H1 (cell line): ENCODE measurements around the gene NOL12. TPM values are rescaled to one million over a fixed set of nuclear protein-coding genes. Genes with fewer than 3 reads are reported as not detected.

Experiments
- CTCF ChIA-PET: fragments of 300-600 bp; sonication (Branson Sonifier 250); formaldehyde crosslinking; loops from one replicate; lab custom pipeline; 2021; ENCODE audit not compliant: partially characterized antibody; lab: Charles Lee
- POLR2A ChIA-PET: fragments of 300-600 bp; sonication (Branson Sonifier 250); formaldehyde crosslinking; loops from one replicate; lab custom pipeline; 2021; ENCODE audit warnings: inconsistent platforms; ENCODE audit not compliant: partially characterized antibody; lab: Charles Lee
- DNase-seq, 2 experiments: peaks; one replicate each; pipeline versions ENCODE4 v3.0.0 to v3.0.0-alpha.2; 2010 to 2022; ENCODE audit warnings: low spot score in 2 of 2, low read depth in 1 of 2, mixed read lengths in 1 of 2
- FAIRE-seq: peaks from 2 replicates; lab custom pipeline; 2011; peaks lifted over from hg19 to GRCh38; lab: Jason Lieb, UNC
- H2AFZ ChIP-seq: 2 replicates; pipeline ENCODE4 v1.8.1; 2012; ENCODE audit warnings: low read length, inconsistent platforms
- H2AK5ac ChIP-seq: 2 replicates; pipeline ENCODE4 v1.6.1; 2013; ENCODE audit warnings: low read depth, low read length
- H2BK120ac ChIP-seq: replicated peaks from 2 replicates; pipeline ENCODE3; 2013; ENCODE audit warnings: low read depth, low read length, inconsistent platforms
- H2BK12ac ChIP-seq: 2 replicates; pipeline ENCODE4 v1.6.1; 2013; ENCODE audit warnings: low read depth, low read length
- H2BK15ac ChIP-seq: 2 replicates; pipeline ENCODE4 v1.6.1; 2013; ENCODE audit warnings: low read length
- H2BK20ac ChIP-seq: 2 replicates; pipeline ENCODE4 v1.6.1; 2013; ENCODE audit warnings: low read length
- H2BK5ac ChIP-seq: 2 replicates; pipeline ENCODE4 v1.6.1; 2013; ENCODE audit warnings: low read depth, low read length
- H3K14ac ChIP-seq: 2 replicates; pipeline ENCODE4 v1.6.1; 2013; ENCODE audit warnings: inconsistent platforms; ENCODE audit not compliant: insufficient read length
- H3K18ac ChIP-seq: 2 replicates; pipeline ENCODE4 v1.6.1; 2013; ENCODE audit warnings: low read length; ENCODE audit errors: extremely low read depth
- H3K23ac ChIP-seq: 2 replicates; pipeline ENCODE4 v1.6.1; 2013; ENCODE audit warnings: inconsistent platforms; ENCODE audit not compliant: insufficient read length
- H3K23me2 ChIP-seq: 2 replicates; pipeline ENCODE4 v1.6.1; 2013; ENCODE audit warnings: low read depth, low read length
- H3K27ac ChIP-seq: 2 replicates; pipeline ENCODE4 v1.6.1; 2011; ENCODE audit warnings: low read depth, low read length, inconsistent platforms
- H3K27me3 ChIP-seq, 4 experiments: replicated peaks in 1 of 4; 1 replicate in 1 of 4; 2 replicates in 3 of 4; pipeline versions ENCODE4 v1.6.1 to v1.8.1; 2011 to 2013; ENCODE audit warnings: low read length in 3 of 4, mild to moderate bottlenecking in 3 of 4, inconsistent platforms in 2 of 4, mixed read lengths in 2 of 4, moderate library complexity in 1 of 4; ENCODE audit not compliant: control insufficient read depth in 3 of 4, insufficient read depth in 3 of 4; ENCODE audit errors: extremely low read depth in 1 of 4
- H3K36me3 ChIP-seq, 4 experiments: 2 replicates each; pipeline versions ENCODE4 v1.6.1 to v1.8.1; 2011 to 2013; ENCODE audit warnings: mild to moderate bottlenecking in 4 of 4, low read length in 3 of 4, moderate library complexity in 2 of 4, control low read depth in 1 of 4, inconsistent platforms in 1 of 4; ENCODE audit not compliant: insufficient read depth in 4 of 4, control insufficient read depth in 2 of 4
- H3K4ac ChIP-seq: replicated peaks from 2 replicates; pipeline ENCODE3; 2013; ENCODE audit warnings: low read length, low read depth, mixed read lengths, inconsistent platforms; ENCODE audit not compliant: insufficient read length
- H3K4me1 ChIP-seq, 4 experiments: replicated peaks in 1 of 4; 1 replicate in 1 of 4; 2 replicates in 3 of 4; pipeline versions ENCODE4 v1.6.1 to v1.8.1; 2011 to 2013; ENCODE audit warnings: low read length in 3 of 4, inconsistent platforms in 2 of 4, mixed read lengths in 1 of 4; ENCODE audit not compliant: insufficient read depth in 4 of 4, control insufficient read depth in 3 of 4
- H3K4me2 ChIP-seq, 2 experiments: 2 replicates each; pipeline versions ENCODE4 v1.6.1 to v1.8.1; 2011 to 2013; ENCODE audit warnings: low read depth in 2 of 2, low read length in 2 of 2, control low read depth in 1 of 2, inconsistent platforms in 1 of 2, mild to moderate bottlenecking in 1 of 2; ENCODE audit not compliant: insufficient read depth in 1 of 2
- H3K4me3 ChIP-seq, 4 experiments: fragments of 200-600, 300-600 bp in 1 of 4; sonication (generic), shearing (Covaris generic), sonication (Bioruptor Twin) in 1 of 4; 2 replicates each; pipeline versions ENCODE4 v1.5.1 to v1.8.1; 2011 to 2016; ENCODE audit warnings: low read length in 4 of 4, low read depth in 3 of 4, control low read depth in 2 of 4, inconsistent platforms in 2 of 4, mild to moderate bottlenecking in 2 of 4, mixed read lengths in 1 of 4, moderate library complexity in 1 of 4; ENCODE audit not compliant: insufficient read depth in 2 of 4; ENCODE audit errors: extremely low read depth in 1 of 4
- H3K56ac ChIP-seq: replicated peaks from 2 replicates; pipeline ENCODE3; 2013; ENCODE audit warnings: low read depth, mild to moderate bottlenecking, mixed read lengths, low read length, inconsistent platforms; ENCODE audit not compliant: insufficient read length
- H3K79me1 ChIP-seq: 2 replicates; pipeline ENCODE4 v1.6.1; 2013; ENCODE audit warnings: low read depth, low read length, control low read depth
- H3K79me2 ChIP-seq, 2 experiments: 2 replicates each; pipeline versions ENCODE4 v1.6.1 to v1.8.1; 2012 to 2013; ENCODE audit warnings: low read length in 2 of 2, mild to moderate bottlenecking in 2 of 2, inconsistent platforms in 1 of 2; ENCODE audit not compliant: insufficient read depth in 2 of 2, control insufficient read depth in 1 of 2
- H3K9ac ChIP-seq, 4 experiments: replicated peaks in 1 of 4; 1 replicate in 1 of 4; 2 replicates in 3 of 4; pipeline versions ENCODE4 v1.6.1 to v1.8.1; 2011 to 2013; ENCODE audit warnings: low read depth in 3 of 4, low read length in 3 of 4, control low read depth in 2 of 4, mild to moderate bottlenecking in 2 of 4, moderate library complexity in 2 of 4, inconsistent platforms in 1 of 4; ENCODE audit errors: extremely low read depth in 1 of 4
- H3K9me3 ChIP-seq, 2 experiments: 2 replicates each; pipeline versions ENCODE4 v1.6.1 to v1.8.1; 2012 to 2013; ENCODE audit warnings: mild to moderate bottlenecking in 2 of 2, moderate library complexity in 2 of 2, control low read depth in 1 of 2, inconsistent platforms in 1 of 2, low read depth in 1 of 2, low read length in 1 of 2, mixed read lengths in 1 of 2; ENCODE audit not compliant: insufficient read depth in 2 of 2
- H4K20me1 ChIP-seq, 2 experiments: replicated peaks in 1 of 2; 2 replicates each; pipeline versions ENCODE3 to v1.8.1; 2011 to 2013; ENCODE audit warnings: inconsistent platforms in 2 of 2, low read length in 2 of 2, mild to moderate bottlenecking in 1 of 2; ENCODE audit not compliant: insufficient read depth in 2 of 2, control insufficient read depth in 1 of 2
- H4K5ac ChIP-seq: 2 replicates; pipeline ENCODE4 v1.6.1; 2013; ENCODE audit warnings: low read length, low read depth, mixed read lengths, inconsistent platforms; ENCODE audit not compliant: insufficient read length
- H4K8ac ChIP-seq: 2 replicates; pipeline ENCODE4 v1.8.0; 2013; ENCODE audit warnings: mild to moderate bottlenecking, moderate library complexity, low read length, inconsistent platforms; ENCODE audit not compliant: insufficient read depth; ENCODE audit errors: extremely low read depth
- H4K91ac ChIP-seq: replicated peaks from 2 replicates; pipeline ENCODE3; 2013; ENCODE audit warnings: low read length, mixed read lengths, inconsistent platforms; ENCODE audit not compliant: insufficient read length
- CHD2 ChIP-seq: IDR thresholded peaks from 2 replicates; pipeline ENCODE4 v1.6.1; 2012; ENCODE audit warnings: low read length, improper control_type of control experiment
- FOSL1 ChIP-seq: IDR thresholded peaks from 2 replicates; pipeline ENCODE4 v1.6.1; 2011; ENCODE audit warnings: mild to moderate bottlenecking, low read depth, low read length, moderate library complexity; ENCODE audit not compliant: insufficient read depth
- JUN ChIP-seq: IDR thresholded peaks from 2 replicates; pipeline ENCODE4 v1.6.1; 2011; ENCODE audit warnings: low read depth, mild to moderate bottlenecking, improper control_type of control experiment, low read length
- POU5F1 ChIP-seq: IDR thresholded peaks from 2 replicates; pipeline ENCODE4 v1.6.1; 2011; ENCODE audit warnings: low read depth, mild to moderate bottlenecking, low read length, moderate library complexity
- TEAD4 ChIP-seq: IDR thresholded peaks from 2 replicates; pipeline ENCODE4 v1.6.1; 2012; ENCODE audit warnings: low read depth, low read length, inconsistent platforms, mixed read lengths
- ZNF274 ChIP-seq: IDR thresholded peaks from 2 replicates; pipeline ENCODE4 v1.7.0; 2012; ENCODE audit warnings: low read length, borderline replicate concordance; ENCODE audit errors: extremely low read depth
- WGBS, 2 experiments: shearing (Covaris generic) in 1 of 2; methylation state at CpG; one replicate each; pipeline versions ENCODE4 v1.1.6 to v1.1.7; 2013 to 2015; ENCODE audit warnings: low lambda C conversion rate in 2 of 2, mixed read lengths in 2 of 2, inconsistent platforms in 1 of 2, low coverage in 1 of 2, missing lambda C conversion rate in 1 of 2; ENCODE audit not compliant: insufficient replicate concordance in 2 of 2, insufficient coverage in 1 of 2, insufficient read length in 1 of 2; ENCODE audit errors: extremely low coverage in 1 of 2, missing lambda C conversion rate in 1 of 2; 5-methylcytosine and 5-hydroxymethylcytosine counted together
- polyA plus RNA-seq, 7 experiments: library from polyadenylated mRNA; depleted of rRNA in 3 of 7; stranded (reverse) in 5 of 7; unstranded in 2 of 7; fragments of >200 nt in 5 of 7; fragments of 200-250 nt in 2 of 7; gene quantifications; 1 replicate in 5 of 7; 2 replicates in 1 of 7; 4 replicates in 1 of 7; pipeline versions ENCODE4 v1.2.1 to v1.2.3, GENCODE V29; 2011 to 2013; ENCODE audit warnings: missing spikeins in 2 of 7, mixed read lengths in 2 of 7
- total RNA-seq: library from RNA; stranded (reverse); fragmentation: NEBNext Ultra II Directional; extraction: Animal tissue kit (Norgen Biotek cat#: 25700); gene quantifications from 2 replicates; pipeline ENCODE4 v1.2.1, GENCODE V29; 2021

NOL12 gene
- total and polyA plus RNA-seq, 2 of the 8 experiments (the other 6 are each of a cell fraction or from before 2014, with no cell fraction given) = 25.3 to 28.3 TPM

GRCh38 chr22:37684803-37685615 lies 1.1 kb upstream of the NOL12 start:
- no peak overlapping the region; a peak in 1 of 4 replicates for H3K4me2 ChIP-seq
- no peak overlapping the region for H3K56ac ChIP-seq
- no peak overlapping the region for H3K4me3 ChIP-seq
- H3K14ac ChIP-seq = no peak overlapping the region
- no peak overlapping the region for H2AFZ ChIP-seq
- 91% methylated on average over 14 of the region's 16 CpGs; no CpG with 5 or more reads in 1 of the 2 experiments for WGBS, 2 experiments
- no peak overlapping the region for H3K23ac ChIP-seq
- no peaks in the 10 kb centered on the region for H4K20me1 ChIP-seq
- no peak overlapping the region for H2AK5ac ChIP-seq
- no peak overlapping the region for H3K4ac ChIP-seq
- no peak overlapping the region for H3K18ac ChIP-seq
- H3K79me2 ChIP-seq = peaks cover 0 to 7% of the 10 kb centered on the region in 2 experiments; a peak in 1 of 4 replicates
- H2BK20ac ChIP-seq = no peak overlapping the region
- 0 out of 2 replicates have a peak overlapping the region, but pooled peaks have one; percentile 46 for H2BK15ac ChIP-seq
- no peak overlapping the region for H4K91ac ChIP-seq
- H3K4me1 ChIP-seq = peaks cover 0 to 6% (median 2%) of the 10 kb centered on the region in 4 experiments; a peak in 4 of 7 replicates
- H3K79me1 ChIP-seq = peaks cover 3% of the 10 kb centered on the region; the same call in 1 of the 2 replicates
- H3K27me3 ChIP-seq = no peaks in the 10 kb centered on the region
- no peak overlapping the region for H2BK120ac ChIP-seq
- peaks cover 0 to 9% (median 6%) of the 10 kb centered on the region in 4 experiments; a peak in 5 of 8 replicates for H3K36me3 ChIP-seq
- no peak overlapping the region for H4K5ac ChIP-seq
- peaks cover 4% of the 10 kb centered on the region for H3K23me2 ChIP-seq
- no peak overlapping the region for H3K9ac ChIP-seq
- ChIA-PET POLR2A (interaction anchor here (1.2 to 5.4 kb wide), 6 partner anchors 11 to 71 kb away, joined by 3 to 37 read pairs (median 6); partner anchors contain the start of genes PDXP and TRIOBP), CTCF (interaction anchor here (0.6 to 16.3 kb wide), 10 partner anchors 14 to 192 kb away, joined by 3 to 261 read pairs (median 5); partner anchors contain the start of gene SH3BP1)
- DNase-seq = no peak
- no peak for FAIRE-seq
- H3K9me3 ChIP-seq = no peaks in the 10 kb centered on the region
- no peak overlapping the region for H2BK5ac ChIP-seq
- TF ChIP-seq TEAD4 (no peak), JUN (no peak), POU5F1 (no peak), FOSL1 (no peak), CHD2 (no peak), ZNF274 (no peak)
- no peak overlapping the region for H3K27ac ChIP-seq
- no peak overlapping the region for H4K8ac ChIP-seq
- H2BK12ac ChIP-seq = 0 out of 2 replicates have a peak overlapping the region, but pooled peaks have one; percentile 7
